Loucy (cell line): ENCODE measurements around the gene AHCTF1.

Experiments
- H2AFZ ChIP-seq: fragments of 200-600 bp; sonication (generic); 2 replicates; pipeline ENCODE4 v1.6.0; 2016; ENCODE audit warnings: antibody characterized with exemption, mild to moderate bottlenecking, low read length, moderate library complexity
- H3F3A ChIP-seq: fragments of 200-600 bp; 2 replicates; pipeline ENCODE4 v1.6.0; 2016; ENCODE audit warnings: antibody characterized with exemption, low read depth, mild to moderate bottlenecking
- H3K27me3 ChIP-seq: fragments of 200-600 bp; sonication (generic); 2 replicates; pipeline ENCODE4 v1.6.1; 2014; ENCODE audit warnings: low read length, mild to moderate bottlenecking; ENCODE audit not compliant: insufficient read depth, poor library complexity, severe bottlenecking
- H3K36me3 ChIP-seq: fragments of 200-600 bp; sonication (generic); 2 replicates; pipeline ENCODE4 v1.6.1; 2016; ENCODE audit warnings: low read length; ENCODE audit not compliant: insufficient read depth
- H3K4me1 ChIP-seq: fragments of 200-600 bp; sonication (generic); 2 replicates; pipeline ENCODE4 v1.5.1; 2014; ENCODE audit warnings: low read length, mild to moderate bottlenecking; ENCODE audit not compliant: insufficient read depth, poor library complexity, severe bottlenecking
- H3K4me2 ChIP-seq: fragments of 200-600 bp; sonication (generic); 2 replicates; pipeline ENCODE4 v1.6.0; 2014; ENCODE audit warnings: antibody characterized with exemption, low read length, low read depth, mild to moderate bottlenecking; ENCODE audit not compliant: poor library complexity, severe bottlenecking
- H3K4me3 ChIP-seq: fragments of 200-600 bp; sonication (generic); 2 replicates; pipeline ENCODE4 v1.5.1; 2014; ENCODE audit warnings: low read length, mild to moderate bottlenecking, mixed read lengths; ENCODE audit not compliant: poor library complexity, severe bottlenecking
- H3K79me2 ChIP-seq: fragments of 200-600 bp; sonication (generic); 2 replicates; pipeline ENCODE4 v1.6.1; 2014; ENCODE audit warnings: low read length; ENCODE audit not compliant: insufficient read depth
- H3K9ac ChIP-seq: fragments of 200-600 bp; sonication (generic); 2 replicates; pipeline ENCODE4 v1.6.0; 2014; ENCODE audit warnings: mild to moderate bottlenecking, low read depth, low read length, moderate library complexity; ENCODE audit not compliant: poor library complexity, severe bottlenecking
- H3K9me2 ChIP-seq: fragments of 200-600 bp; sonication (generic); replicated peaks from 2 replicates; pipeline ENCODE4 v1.6.1; 2016; ENCODE audit warnings: low read depth, low read length, mixed read lengths
- H3K9me3 ChIP-seq: fragments of 200-600 bp; sonication (generic); 2 replicates; pipeline ENCODE4 v1.6.1; 2014; ENCODE audit warnings: mild to moderate bottlenecking, antibody characterized with exemption, low read length, low read depth; ENCODE audit not compliant: insufficient read depth
- H4K20me1 ChIP-seq: fragments of 200-600 bp; sonication (generic); 2 replicates; pipeline ENCODE4 v1.6.0; 2014; ENCODE audit warnings: antibody characterized with exemption, low read length, mild to moderate bottlenecking; ENCODE audit not compliant: insufficient read depth, poor library complexity, severe bottlenecking
- CTCF ChIP-seq: fragments of 200-600 bp; sonication (generic); conservative IDR thresholded peaks from 2 replicates; pipeline ENCODE4 v1.5.1; 2014; ENCODE audit warnings: mild to moderate bottlenecking, antibody characterized with exemption, low read length
- EZH2phosphoT487 ChIP-seq: fragments of 200-600 bp; IDR thresholded peaks from 2 replicates; pipeline ENCODE4 v1.6.1; 2018; ENCODE audit warnings: antibody characterized with exemption, mild to moderate bottlenecking, moderate library complexity, borderline replicate concordance

AHCTF1 gene

GRCh38 chr1:246797157-246797556, 134.6 kb downstream of the AHCTF1 start:
- Histone ChIP-seq H2AFZ (no peak overlapping the region), H3K79me2 (no peaks in the 10 kb centered on the region), H3K27me3 (no peaks in the 10 kb centered on the region), H3K9me3 (no peaks in the 10 kb centered on the region), H3F3A (no peaks in the 10 kb centered on the region), H3K9ac (no peak overlapping the region), H3K4me2 (no peak overlapping the region), H3K4me1 (peaks cover 5% of the 10 kb centered on the region), H3K9me2 (no peaks in the 10 kb centered on the region), H3K36me3 (no peaks in the 10 kb centered on the region), H4K20me1 (no peaks in the 10 kb centered on the region), H3K4me3 (no peak overlapping the region)
- TF ChIP-seq EZH2phosphoT487 (no peak), CTCF (no peak)

- H3K27me3 ChIP-seq, result no peaks in the 10 kb centered on the region
- no peaks in the 10 kb centered on the region for H3K79me2 ChIP-seq
- H3K4me1 ChIP-seq, result peaks cover 5% of the 10 kb centered on the region
- no peak overlapping the region for H2AFZ ChIP-seq
- H3K9me3 ChIP-seq, result no peaks in the 10 kb centered on the region
- H3K4me3 ChIP-seq, result no peak overlapping the region
- H3K9ac ChIP-seq, result no peak overlapping the region
- no peaks in the 10 kb centered on the region for H3K36me3 ChIP-seq
- TF ChIP-seq CTCF (no peak), EZH2phosphoT487 (no peak)
- H3K9me2 ChIP-seq, result no peaks in the 10 kb centered on the region
- no peaks in the 10 kb centered on the region for H4K20me1 ChIP-seq
- H3F3A ChIP-seq, result no peaks in the 10 kb centered on the region
- no peak overlapping the region for H3K4me2 ChIP-seq
These were observed 135.6 kb downstream of the AHCTF1 start for GRCh38 chr1:246795906-246796694.

GRCh38 chr1:246794828-246795671, 136.7 kb downstream of the AHCTF1 start:
- Histone ChIP-seq H3K79me2 (no peaks in the 10 kb centered on the region), H2AFZ (no peak overlapping the region), H3K4me2 (no peak overlapping the region), H3K9ac (no peak overlapping the region), H3K9me3 (no peaks in the 10 kb centered on the region), H3K4me3 (no peak overlapping the region), H3K4me1 (peaks cover 5% of the 10 kb centered on the region), H3K36me3 (no peaks in the 10 kb centered on the region), H3F3A (no peaks in the 10 kb centered on the region), H3K9me2 (no peaks in the 10 kb centered on the region), H3K27me3 (no peaks in the 10 kb centered on the region), H4K20me1 (no peaks in the 10 kb centered on the region)
- TF ChIP-seq EZH2phosphoT487 (no peak), CTCF (no peak)
